ENCODE data around the gene SIRT2. TPM values are rescaled to one million over a fixed set of nuclear protein-coding genes. Genes with fewer than 3 reads are reported as not detected.

SIRT2 gene
- polyA plus RNA-seq, 1 donor (not counting 4 experiments of a cell fraction or from before 2014, with no cell fraction given), result 46.6 TPM

- Histone ChIP-seq H3K27ac (ENCODE audit: control insufficient read depth, insufficient read depth, low read length) (no peak overlapping the region), H3K36me3 (ENCODE audit: control insufficient read depth in 2 of 2, extremely low read depth in 1 of 2, insufficient read depth in 2 of 2, low read length in 2 of 2) (peaks cover 14 to 15% of the 10 kb centered on the region in 2 experiments), H3K4me2 (ENCODE audit: control insufficient read depth, extremely low read depth, insufficient read depth, low read depth, low read length) (no peak overlapping the region), H3K27me3 (ENCODE audit: control insufficient read depth, extremely low read depth, insufficient read depth, low read length) (no peaks in the 10 kb centered on the region), H2AFZ (ENCODE audit: control insufficient read depth, low read length) (no peak overlapping the region), H3K4me1 (ENCODE audit: control insufficient read depth, extremely low read depth, insufficient read depth, low read length) (peaks cover 15% of the 10 kb centered on the region), H3K9me1 (ENCODE audit: control insufficient read depth, extremely low read depth, insufficient read depth, low read length) (no peaks in the 10 kb centered on the region), H3K79me2 (ENCODE audit: control insufficient read depth, insufficient read depth, low read length) (peaks cover 41% of the 10 kb centered on the region), H3K9me3 (ENCODE audit: control insufficient read depth, low read depth, low read length) (no peaks in the 10 kb centered on the region), H3K4me3 (ENCODE audit: control insufficient read depth in 2 of 3, extremely low read depth in 1 of 3, insufficient read depth in 2 of 3, low read depth in 1 of 3, low read length in 3 of 3) (no peak overlapping the region), H4K20me1 (ENCODE audit: control insufficient read depth, extremely low read depth, insufficient read depth, low read length) (no peaks in the 10 kb centered on the region), H3K9ac (ENCODE audit: control insufficient read depth, extremely low read depth, insufficient read depth, low read length) (no peak overlapping the region)
- no peak for DNase-seq (ENCODE audit: low read depth, low spot score)
- no peak for FAIRE-seq
- dilution Hi-C loops (cut with MboI; ENCODE audit: extremely low pct_ligation_motif_present, low sequenced_read_pairs), result no loop called here
- TF ChIP-seq EZH2 (IDR thresholded peaks at IDR 0.05; ENCODE audit: low read length) (no peak), CTCF (optimal IDR thresholded peaks at IDR 0.05 in 1 of 3, IDR thresholded peaks at IDR 0.05 in 1 of 3, conservative IDR thresholded peaks at IDR 0.05 in 1 of 3; ENCODE audit: extremely low read depth in 1 of 3, insufficient read depth in 2 of 3, low read length in 3 of 3) (no peak)
These were observed 29.1 kb upstream of the SIRT2 start for GRCh38 chr19:38928391-38929001.

- Histone ChIP-seq H3K4me1 (ENCODE audit: control insufficient read depth, extremely low read depth, insufficient read depth, low read length) (peaks cover 1% of the 10 kb centered on the region), H3K4me2 (ENCODE audit: control insufficient read depth, extremely low read depth, insufficient read depth, low read depth, low read length) (no peak overlapping the region), H3K27ac (ENCODE audit: control insufficient read depth, insufficient read depth, low read length) (no peak overlapping the region), H4K20me1 (ENCODE audit: control insufficient read depth, extremely low read depth, insufficient read depth, low read length) (no peaks in the 10 kb centered on the region), H3K4me3 (ENCODE audit: control insufficient read depth in 2 of 3, extremely low read depth in 1 of 3, insufficient read depth in 2 of 3, low read depth in 1 of 3, low read length in 3 of 3) (no peak overlapping the region), H3K27me3 (ENCODE audit: control insufficient read depth, extremely low read depth, insufficient read depth, low read length) (no peaks in the 10 kb centered on the region), H3K9ac (ENCODE audit: control insufficient read depth, extremely low read depth, insufficient read depth, low read length) (no peak overlapping the region), H3K9me1 (ENCODE audit: control insufficient read depth, extremely low read depth, insufficient read depth, low read length) (no peaks in the 10 kb centered on the region), H3K79me2 (ENCODE audit: control insufficient read depth, insufficient read depth, low read length) (peaks cover 7% of the 10 kb centered on the region), H2AFZ (ENCODE audit: control insufficient read depth, low read length) (no peak overlapping the region), H3K36me3 (ENCODE audit: control insufficient read depth in 2 of 2, extremely low read depth in 1 of 2, insufficient read depth in 2 of 2, low read length in 2 of 2) (peaks cover 15 to 21% of the 10 kb centered on the region in 2 experiments), H3K9me3 (ENCODE audit: control insufficient read depth, low read depth, low read length) (no peaks in the 10 kb centered on the region)
- TF ChIP-seq CTCF (optimal IDR thresholded peaks at IDR 0.05 in 1 of 3, IDR thresholded peaks at IDR 0.05 in 1 of 3, conservative IDR thresholded peaks at IDR 0.05 in 1 of 3; ENCODE audit: extremely low read depth in 1 of 3, insufficient read depth in 2 of 3, low read length in 3 of 3) (no peak), EZH2 (IDR thresholded peaks at IDR 0.05; ENCODE audit: low read length) (no peak)
- FAIRE-seq (no peak), DNase-seq (ENCODE audit: low read depth, low spot score) (no peak)
- dilution Hi-C loops (cut with MboI; ENCODE audit: extremely low pct_ligation_motif_present, low sequenced_read_pairs), result no loop called here
These were observed 25.0 kb upstream of the SIRT2 start for GRCh38 chr19:38924388-38924787.
